Heart right ventricle (tissue), 16 donors: ENCODE data around the gene CALHM3. TPM values are rescaled to one million over a fixed set of nuclear protein-coding genes. Genes with fewer than 3 reads are reported as not detected.

Experiments used
- ATAC-seq, 8 donors: fragments of 200-7000 bp; cut with Tn5 transposase; one replicate each; pipeline ENCODE4 v1.9.1; 2020; ENCODE audit warnings: mild to moderate bottlenecking in 8 of 8, moderate library complexity in 8 of 8, moderate number of reproducible peaks in 1 of 8
- DNase-seq, 2 donors: peaks; one replicate each; pipeline ENCODE4 v3.0.0-alpha.2; 2020
- H3K27ac ChIP-seq, 10 donors: fragments of 200-600 bp; sonication (generic) in 2 of 10; one replicate each; pipeline versions ENCODE4 v1.5.0 to v1.8.0; 2020 to 2022; ENCODE audit warnings: mild to moderate bottlenecking in 3 of 10
- H3K27me3 ChIP-seq, 7 donors: fragments of 200-600 bp; one replicate each; pipeline ENCODE4 v1.8.0; 2021 to 2022; ENCODE audit warnings: mild to moderate bottlenecking in 2 of 7
- H3K36me3 ChIP-seq, 9 donors: fragments of 200-600 bp; sonication (generic) in 1 of 9; one replicate each; pipeline versions ENCODE4 v1.5.0 to v1.8.0; 2020 to 2022; ENCODE audit warnings: mild to moderate bottlenecking in 2 of 9
- H3K4me1 ChIP-seq, 9 donors: fragments of 200-600 bp; sonication (generic) in 1 of 9; one replicate each; pipeline versions ENCODE4 v1.5.0 to v1.8.0; 2020 to 2022; ENCODE audit warnings: mild to moderate bottlenecking in 4 of 9
- H3K4me3 ChIP-seq, 10 donors: fragments of 200-600 bp; sonication (generic) in 2 of 10; one replicate each; pipeline versions ENCODE4 v1.5.0 to v1.8.0; 2020 to 2022; ENCODE audit warnings: mild to moderate bottlenecking in 7 of 10, moderate library complexity in 2 of 10
- H3K9me3 ChIP-seq, 11 donors: fragments of 200-600 bp in 10 of 11; sonication (generic) in 2 of 11; one replicate each; pipeline versions ENCODE4 v1.5.0 to v1.8.0; 2013 to 2022; ENCODE audit warnings: mild to moderate bottlenecking in 2 of 11, control low read depth in 1 of 11, moderate library complexity in 1 of 11
- CTCF ChIP-seq, 9 donors: fragments of 200-600 bp; sonication (generic) in 2 of 9; IDR thresholded peaks; one replicate each; pipeline versions ENCODE4 v1.5.0 to v1.8.0; 2021 to 2022; ENCODE audit warnings: antibody characterized with exemption in 9 of 9, mild to moderate bottlenecking in 5 of 9, moderate library complexity in 1 of 9
- WGBS, 2 donors: extraction: QIAGEN DNeasy Blood & Tissue Kit; methylation state at CpG; one replicate each; pipeline ENCODE4 v1.1.7; 2013; ENCODE audit warnings: inconsistent platforms in 1 of 2; 5-methylcytosine and 5-hydroxymethylcytosine counted together
- intact Hi-C, 10 donors: fragments of 100-400 bp; cut with DNase I; formaldehyde crosslinking; loops; one replicate each; pipeline versions ENCODE4 v1.11.1 to v1.14.2; 2022
- polyA plus RNA-seq, 2 donors: library from polyadenylated mRNA; stranded (reverse); fragments of 200-250 nt; gene quantifications; one replicate each; pipeline ENCODE4 v1.2.3, GENCODE V29; 2013
- total RNA-seq, 10 donors: library from RNA; stranded (reverse); fragmentation: NEBNext Ultra II Directional in 3 of 10; extraction: Animal tissue kit (Norgen Biotek cat#: 25700) in 3 of 10; gene quantifications; one replicate each; pipeline versions ENCODE4 v1.2.1 to v1.2.4, GENCODE V29; 2021 to 2023
- donor health status: Arrhythmogenic right ventricular cardiomyopathy.
- donor health status: ischemic (EF 13 %, LVEDD 7.1; RV severe dilation, severe dysfunction).
- donor health status: healthy with polysubstance abuse.
- donor health status: DM: no; HTN: yes; CAD: no.
- donor health status: DM: no; HTN: no; CAD: no.
- donor health status: ischemic (EF 25% LVEDD 6.9; RV normal size, moderate dysfunction).
- donor health status: ischemic (EF 25% LVEDD 5.7; RV mildly dilated, moderate dysfunction).
- donor health status: healthy.
- donor health status: DM: yes; HTN: yes; CAD: no.
- donor health status: Ischemic cardiomyopathy.
- donor health status: ischemic (EF 35%, LVEDD 5.7; RV mildly dilated, moderate dysfunction).
- donor health status: nonischemic (EF 11% LVEDD 7.7; RV severe dilation, severe dysfunction).
- donor health status: DM: yes; HTN: yes; CAD: no.
- donor health status: PGD.
- donor health status: ischemic (EF 29% LVEDD 5.4; RV normal size, mild dysfunction).
- donor health status: nonischemic (EF 23%, LVEDD 6.1; RV moderate dilation, normal function).

Gene CALHM3
- total and polyA plus RNA-seq, 12 donors, result not detected

GRCh38 chr10:103458720-103459119, 20.3 kb downstream of the CALHM3 start, which contains the start of gene CALHM1:
CALHM1 (minus strand) TSS chr10:103458900; CDS start chr10:103458751, 149 bp downstream.
- DNase-seq (no peak), ATAC-seq (no peak)
- Histone ChIP-seq H3K9me3 (no peaks in the 10 kb centered on the region), H3K4me3 (no peak within 1 kb of the TSS), H3K36me3 (no peaks in the 10 kb centered on the region), H3K27ac (no peak within 1 kb of the TSS), H3K27me3 (no peaks in the 10 kb centered on the region), H3K4me1 (no peaks in the 10 kb centered on the region)
- WGBS, 2 donors, result 75 to 82% methylated on average over 8 to 9 of the region's 9 CpGs
- no peak for TF ChIP-seq CTCF (IDR thresholded peaks at IDR 0.05)
- intact Hi-C loops, result no loop called here

- Histone ChIP-seq H3K9me3 (no peaks in the 10 kb centered on the region), H3K4me1 (peaks cover 0 to 2% (median 0%) of the 10 kb centered on the region in 9 donors), H3K27me3 (no peaks in the 10 kb centered on the region), H3K36me3 (no peaks in the 10 kb centered on the region), H3K27ac (no peak overlapping the region), H3K4me3 (no peak overlapping the region)
- 96 to 98% methylated on average over 39 of the region's 39 CpGs for WGBS, 2 donors
- intact Hi-C loops, result no loop called here
- no peak for TF ChIP-seq CTCF (IDR thresholded peaks at IDR 0.05)
- no peak for DNase-seq
- no peak for ATAC-seq
Observed at GRCh38 chr10:103457896-103458583, 21.0 kb downstream of the CALHM3 start.

GRCh38 chr10:103457176-103457712, 21.8 kb downstream of the CALHM3 start:
- H3K27ac ChIP-seq, result no peak overlapping the region
- DNase-seq, result no peak
- no peaks in the 10 kb centered on the region for H3K27me3 ChIP-seq
- 72 to 73% methylated on average over 8 of the region's 8 CpGs for WGBS, 2 donors
- no peak for TF ChIP-seq CTCF (IDR thresholded peaks at IDR 0.05)
- intact Hi-C loops, result no loop called here
- no peaks in the 10 kb centered on the region for H3K36me3 ChIP-seq
- H3K9me3 ChIP-seq, result no peaks in the 10 kb centered on the region
- no peak overlapping the region for H3K4me3 ChIP-seq
- H3K4me1 ChIP-seq, result peaks cover 0 to 10% (median 8%) of the 10 kb centered on the region in 9 donors
- ATAC-seq, result no peak

GRCh38 chr10:103456074-103456660, 22.9 kb downstream of the CALHM3 start:
- peaks cover 0 to 5% (median 0%) of the 10 kb centered on the region in 7 donors for H3K27me3 ChIP-seq
- WGBS, 2 donors, result 95 to 97% methylated on average over 9 of the region's 9 CpGs
- intact Hi-C loops, result no loop called here
- no peak overlapping the region for H3K27ac ChIP-seq
- peaks cover 0 to 12% (median 10%) of the 10 kb centered on the region in 9 donors for H3K4me1 ChIP-seq
- no peak for ATAC-seq
- H3K4me3 ChIP-seq, result no peak overlapping the region
- no peaks in the 10 kb centered on the region for H3K36me3 ChIP-seq
- TF ChIP-seq CTCF (IDR thresholded peaks at IDR 0.05), result no peak
- DNase-seq, result no peak
- H3K9me3 ChIP-seq, result no peaks in the 10 kb centered on the region
